Keratinocyte (primary cell): ENCODE results near the gene MAGI2.

ENCODE experiments used
- CTCF ChIP-seq, 3 experiments: IDR thresholded peaks in 1 of 3; conservative IDR thresholded peaks in 1 of 3; optimal IDR thresholded peaks in 1 of 3; 2 replicates in 2 of 3; 3 replicates in 1 of 3; pipeline versions ENCODE3 to v1.5.1; 2011; ENCODE audit warnings: low read length in 3 of 3, mild to moderate bottlenecking in 3 of 3, moderate library complexity in 2 of 3, control low read depth in 1 of 3, inconsistent platforms in 1 of 3; ENCODE audit not compliant: insufficient read depth in 2 of 3; ENCODE audit errors: extremely low read depth in 1 of 3
- EZH2 ChIP-seq: IDR thresholded peaks from one replicate; pipeline ENCODE4 v1.6.1; 2012; ENCODE audit warnings: inconsistent platforms, mild to moderate bottlenecking, low read length, moderate library complexity

GRCh38 chr7:78265486-78265885 lies 1188.0 kb downstream of the MAGI2 start:
- TF ChIP-seq CTCF (optimal IDR thresholded peaks at IDR 0.05 in 1 of 3, IDR thresholded peaks at IDR 0.05 in 1 of 3, conservative IDR thresholded peaks at IDR 0.05 in 1 of 3; ENCODE audit: extremely low read depth in 1 of 3, insufficient read depth in 2 of 3, low read length in 3 of 3) (no peak), EZH2 (no peak)
